HG03103 (cell line): ENCODE results near the gene GPR153.

ENCODE experiments used
- ATAC-seq: cut with Tn5 transposase; IDR thresholded peaks from one replicate; pipeline ENCODE4 v1.9.1; 2021; ENCODE audit warnings: low read depth; ENCODE audit not compliant: unreplicated experiment

GPR153 gene

GRCh38 chr1:6287431-6287886 is 26.6 kb upstream of the GPR153 start:
- no peak for ATAC-seq

DNA sequence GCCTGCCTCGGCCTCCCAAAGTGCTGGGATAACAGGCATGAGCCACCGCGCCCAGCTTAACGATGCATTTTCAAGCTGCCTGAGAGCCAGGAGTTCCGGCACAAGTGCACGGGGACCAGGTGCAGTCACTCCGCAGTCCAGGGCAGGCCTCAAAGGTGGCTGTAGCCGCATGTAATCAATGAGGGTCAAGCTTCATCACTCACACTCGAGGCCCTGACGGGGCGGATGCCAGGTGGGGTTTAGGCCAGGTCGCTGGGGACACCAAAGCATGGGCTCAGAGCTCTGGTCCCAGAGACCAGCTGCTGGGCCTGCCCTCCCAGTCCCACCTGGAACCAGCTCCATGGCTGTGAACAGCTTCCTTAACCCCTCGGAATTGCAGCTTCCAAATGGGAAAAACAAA is 26.1 kb upstream of the GPR153 start:
- ATAC-seq: no peak

- no peak for ATAC-seq
Measured at GRCh38 chr1:6286266-6286665, 25.4 kb upstream of the GPR153 start.

DNA sequence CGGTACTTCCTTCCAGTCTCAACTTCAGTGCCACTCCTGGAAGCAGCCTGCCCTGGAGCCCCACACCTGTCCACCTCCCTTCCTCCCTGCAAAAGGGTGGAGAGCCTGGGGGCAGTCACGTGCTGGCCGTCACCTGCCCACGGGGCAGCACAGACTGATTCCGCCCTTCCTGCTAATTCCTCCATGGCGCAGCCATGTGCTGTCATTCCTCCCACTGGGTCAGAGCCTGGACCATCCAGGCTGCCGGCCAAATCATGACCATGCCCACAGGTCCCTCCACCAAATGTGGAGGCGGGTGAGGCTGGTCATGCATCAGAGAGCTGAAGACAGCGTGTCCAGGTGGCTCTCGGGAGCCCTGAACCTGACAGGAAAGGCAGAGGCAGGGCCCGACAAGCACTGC is 24.4 kb upstream of the GPR153 start:
- ATAC-seq: no peak

- no peak for ATAC-seq
Measured at GRCh38 chr1:6282577-6283270, 21.8 kb upstream of the GPR153 start.

DNA sequence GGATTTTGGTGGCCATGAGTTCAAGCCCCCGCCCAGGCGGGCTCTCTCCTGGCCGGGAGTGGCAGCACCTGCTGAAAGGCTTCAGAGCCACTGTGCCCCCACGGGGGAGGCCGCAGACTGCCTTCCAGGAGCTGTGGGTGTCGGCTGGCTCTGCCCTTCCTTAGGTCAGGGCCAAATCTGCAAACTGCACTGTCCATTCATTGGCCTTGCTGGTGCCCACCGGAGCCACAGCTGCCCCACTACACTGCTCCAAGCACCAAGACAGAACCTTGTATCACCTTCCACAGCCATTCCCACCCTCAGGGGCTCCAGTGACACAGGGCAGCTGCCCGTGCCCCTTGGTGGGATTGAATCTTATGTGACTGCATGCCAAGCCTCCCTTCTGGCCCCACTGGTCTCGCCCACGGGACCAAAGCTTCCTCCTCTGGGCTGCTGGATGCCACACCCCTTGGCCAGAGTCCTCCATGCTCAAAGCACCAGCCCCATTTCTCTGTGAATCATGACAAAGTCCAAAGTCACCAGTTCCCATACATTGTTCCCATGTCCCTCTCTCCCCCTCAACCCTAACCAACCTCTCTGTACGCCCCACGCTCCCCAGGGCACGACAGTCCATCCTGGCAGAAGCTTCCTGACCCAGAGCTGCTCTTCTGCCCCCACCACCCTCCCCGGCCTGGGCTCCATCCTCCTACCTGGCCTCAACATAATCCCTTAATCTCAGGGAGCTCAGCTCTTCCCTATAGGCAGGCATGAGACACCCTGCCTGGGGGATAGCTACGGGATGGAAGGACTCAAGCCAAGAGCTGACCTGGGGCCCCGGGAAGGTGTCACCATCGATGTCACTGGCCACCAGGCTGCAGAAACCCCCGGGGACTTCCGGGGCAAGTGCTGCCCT is 20.9 kb upstream of the GPR153 start:
- ATAC-seq: no peak

DNA sequence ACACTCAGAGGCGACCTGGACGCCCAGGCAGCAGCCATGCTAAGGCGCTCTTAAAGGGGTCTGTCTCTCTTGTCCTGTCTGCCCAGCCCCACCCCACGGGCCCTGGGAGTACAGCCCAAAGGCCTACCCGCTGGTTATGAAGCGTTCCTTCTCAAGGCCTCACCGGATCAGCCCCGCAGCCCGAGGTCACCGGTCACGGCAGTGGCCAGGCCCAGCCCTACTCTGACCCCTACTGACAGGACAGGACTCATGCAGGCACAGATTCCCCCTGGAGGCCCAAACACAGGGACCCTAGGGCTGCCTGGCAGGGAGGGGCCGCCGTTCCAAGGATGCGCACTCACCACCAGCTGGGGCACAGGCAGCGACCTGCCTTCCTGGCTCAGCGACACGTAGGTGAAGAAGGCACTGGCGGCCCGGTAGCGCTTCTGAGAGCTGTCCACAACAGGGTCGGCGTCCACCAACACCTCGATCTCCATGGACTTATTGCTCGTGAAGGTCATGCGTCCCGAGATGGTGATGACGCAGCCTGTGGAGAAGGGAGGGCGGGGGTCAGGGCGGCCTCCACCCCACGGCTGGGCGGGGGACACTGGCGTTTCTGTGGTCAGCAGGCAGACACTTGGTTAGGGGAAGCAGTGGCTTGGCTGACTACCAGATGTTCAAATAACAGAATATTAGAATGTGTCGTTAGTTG is 20.0 kb upstream of the GPR153 start:
- ATAC-seq: no peak

DNA sequence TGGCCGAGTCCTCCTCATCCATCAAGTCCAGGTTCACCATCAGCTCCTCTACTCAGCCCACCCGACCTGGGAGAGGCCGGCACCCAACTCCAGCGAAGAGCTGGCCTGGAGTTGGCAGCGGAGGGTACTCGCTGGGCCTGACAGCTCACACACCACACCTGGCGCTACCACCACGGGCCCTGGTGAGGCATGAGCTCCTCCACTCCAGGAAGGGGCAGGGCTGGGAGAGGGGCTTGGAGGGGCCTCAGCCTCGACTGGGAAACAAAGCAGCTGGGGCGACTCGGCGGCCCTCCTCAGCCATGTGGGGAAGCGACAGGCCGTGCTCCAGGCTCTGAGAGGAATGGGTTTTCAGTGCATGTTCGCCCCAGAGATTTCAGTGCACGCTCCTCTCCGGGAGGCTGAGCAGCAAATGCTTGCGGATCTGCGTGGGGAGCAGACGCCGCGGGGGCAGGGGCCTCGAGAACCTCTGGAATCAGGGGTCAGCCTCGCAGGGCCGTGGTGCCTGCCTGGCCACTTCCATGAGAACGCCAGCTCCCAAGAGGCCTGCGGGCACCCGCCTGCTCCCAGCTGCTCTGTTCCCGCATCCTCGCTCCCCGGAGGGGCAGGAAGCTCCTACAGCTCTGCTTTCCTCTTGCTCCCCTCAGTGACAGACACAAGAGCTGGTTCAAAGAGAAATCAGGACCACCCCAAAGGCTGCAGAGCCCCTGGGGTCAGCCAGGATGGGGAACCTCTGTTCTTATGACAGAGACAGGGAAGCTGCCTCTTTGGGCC is 18.9 kb upstream of the GPR153 start:
- no peak for ATAC-seq

DNA sequence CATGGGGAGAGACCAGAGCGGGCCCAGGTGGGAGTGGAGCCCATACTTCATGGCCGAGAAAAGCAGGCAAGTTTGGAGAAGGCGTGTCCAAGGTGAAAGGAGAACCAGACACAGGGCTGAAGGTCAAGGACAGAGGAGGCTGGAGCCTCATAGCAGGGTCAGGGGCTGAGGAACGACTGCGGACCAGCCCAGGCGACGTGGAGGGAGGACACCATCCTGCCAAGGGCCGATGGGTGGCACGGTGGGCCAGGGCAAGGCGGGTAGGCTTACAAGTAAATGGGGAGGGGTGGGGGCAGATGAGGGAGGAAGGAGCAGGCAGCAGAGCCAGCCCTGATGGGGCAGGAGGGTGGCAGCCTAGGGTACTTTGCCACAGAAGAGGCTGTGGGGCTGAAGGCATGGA is 18.2 kb upstream of the GPR153 start:
- no peak for ATAC-seq

DNA sequence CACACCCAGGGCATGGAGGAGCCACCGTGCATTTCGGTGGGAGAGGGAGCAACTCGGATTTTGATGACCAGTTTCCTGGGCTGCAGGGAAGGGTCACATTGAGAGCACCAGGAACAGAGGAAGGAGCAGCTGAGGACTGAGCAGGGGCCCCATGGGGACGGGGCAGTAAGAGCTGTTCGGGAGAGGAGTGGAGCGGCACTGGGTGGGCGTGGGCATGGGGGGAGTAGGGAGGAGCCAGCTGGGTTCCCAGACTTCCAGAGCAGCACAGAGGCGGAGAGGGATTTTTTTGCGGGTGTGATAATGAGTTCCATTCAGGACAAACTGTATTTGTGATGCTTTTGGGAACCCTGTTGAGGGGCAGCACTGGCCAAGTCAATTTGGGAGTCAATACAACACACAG is 17.4 kb upstream of the GPR153 start:
- no peak for ATAC-seq

DNA sequence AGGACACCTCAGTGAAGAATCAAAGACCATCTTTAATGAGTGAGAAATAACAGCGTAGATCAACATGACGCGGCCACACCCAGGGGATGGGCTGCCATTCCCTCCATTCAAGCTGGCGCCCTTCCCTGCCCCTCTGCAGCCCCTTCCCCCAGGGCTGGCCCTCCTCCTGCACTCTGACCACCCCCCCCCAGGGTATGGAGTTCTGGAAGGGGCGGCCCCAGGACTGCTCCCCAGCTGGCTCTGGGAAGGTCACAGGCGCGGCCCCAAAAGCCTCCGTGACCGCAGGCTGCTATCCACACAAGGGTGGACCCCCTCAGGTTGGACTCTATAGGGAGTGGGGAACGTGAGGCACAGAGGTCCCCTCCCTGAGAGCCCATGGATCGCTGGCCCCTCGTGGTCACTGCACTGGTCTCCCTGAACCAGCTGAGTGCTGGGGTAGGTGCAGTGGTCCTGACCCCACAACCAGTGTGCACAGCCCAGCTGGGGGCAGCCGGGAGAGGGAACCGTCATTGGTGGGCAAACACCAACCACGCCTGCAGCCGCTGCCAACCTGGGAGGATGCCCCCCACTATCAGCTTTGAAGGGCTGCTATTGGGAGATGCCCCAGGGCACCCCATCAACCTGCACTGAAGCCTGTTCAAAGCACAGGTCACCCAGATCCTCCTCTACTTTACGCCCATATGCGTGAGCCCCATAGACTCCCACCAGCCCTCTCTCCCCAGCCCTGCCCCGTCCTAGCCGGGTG is 16.1 kb upstream of the GPR153 start:
- no peak for ATAC-seq

DNA sequence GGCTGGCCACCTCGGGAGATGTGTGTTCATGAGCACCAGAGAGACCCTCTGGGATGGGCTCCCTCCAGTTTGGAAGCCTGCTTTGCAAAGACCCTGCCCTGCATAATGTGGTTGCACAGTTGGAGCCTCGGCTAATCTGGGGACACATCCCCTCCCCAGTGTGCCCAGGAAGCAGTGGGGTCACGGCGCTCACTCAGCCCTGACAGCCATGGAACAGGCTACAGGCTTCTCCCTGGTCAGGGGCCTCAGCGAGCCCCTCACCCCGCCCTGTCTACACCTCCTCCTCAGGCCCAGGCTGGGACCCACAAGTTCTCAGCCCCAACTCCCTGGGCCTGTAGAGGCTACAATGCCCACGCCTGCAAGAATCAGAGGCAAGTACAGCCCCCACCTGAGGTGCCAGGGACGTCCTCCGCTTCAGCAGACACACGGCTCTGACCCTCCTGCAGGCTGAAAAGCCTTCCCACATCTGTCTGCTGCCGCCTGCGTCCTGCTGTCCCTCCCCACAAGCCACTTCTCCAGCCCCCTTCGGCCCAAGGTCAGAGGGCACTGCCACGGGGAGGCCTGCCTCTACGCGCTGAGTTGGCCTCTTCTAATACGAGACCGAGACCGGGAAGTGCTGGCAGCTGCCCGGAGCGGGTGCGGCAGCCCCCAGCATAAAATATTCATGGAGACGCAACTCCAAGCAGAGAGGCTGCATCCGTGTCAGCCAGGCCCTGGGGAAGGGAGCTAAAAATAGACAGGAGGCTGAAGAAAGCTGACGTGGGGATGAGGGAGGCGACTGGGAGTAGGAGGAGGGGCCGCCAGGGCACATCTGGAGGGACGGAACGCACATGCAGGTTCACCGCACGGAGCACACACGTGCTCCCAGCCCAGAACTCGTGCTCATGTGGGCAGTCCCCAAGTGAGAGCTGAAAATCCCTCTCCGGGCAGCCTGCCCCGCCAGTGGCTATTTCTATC is 15.2 kb upstream of the GPR153 start:
- ATAC-seq: no peak

DNA sequence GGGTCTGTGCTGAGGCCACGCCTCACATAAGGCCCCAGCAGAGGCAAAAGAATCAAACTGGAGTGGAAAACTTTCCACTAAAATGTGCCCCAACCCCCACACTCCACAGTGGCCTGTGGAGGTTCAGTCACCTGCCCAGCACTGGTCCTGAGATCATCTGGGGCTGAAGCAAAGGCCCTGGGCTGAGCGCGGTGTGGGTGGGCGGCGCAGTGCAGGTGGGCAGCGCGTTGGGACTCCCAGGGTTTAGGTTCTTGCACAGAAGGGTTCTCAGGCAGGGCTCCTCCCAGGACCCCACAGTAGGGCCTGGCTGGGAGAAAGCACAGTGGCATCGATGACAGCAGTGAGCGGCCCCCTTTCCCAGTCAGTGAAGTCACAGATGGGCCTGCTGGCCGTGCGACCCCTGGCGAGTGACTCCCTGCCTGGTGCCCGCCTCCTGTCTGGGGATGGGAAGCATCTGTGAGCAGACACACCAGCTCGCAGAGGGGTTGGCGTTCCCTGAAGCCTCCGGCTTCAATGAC is 13.8 kb upstream of the GPR153 start:
- no peak for ATAC-seq

DNA sequence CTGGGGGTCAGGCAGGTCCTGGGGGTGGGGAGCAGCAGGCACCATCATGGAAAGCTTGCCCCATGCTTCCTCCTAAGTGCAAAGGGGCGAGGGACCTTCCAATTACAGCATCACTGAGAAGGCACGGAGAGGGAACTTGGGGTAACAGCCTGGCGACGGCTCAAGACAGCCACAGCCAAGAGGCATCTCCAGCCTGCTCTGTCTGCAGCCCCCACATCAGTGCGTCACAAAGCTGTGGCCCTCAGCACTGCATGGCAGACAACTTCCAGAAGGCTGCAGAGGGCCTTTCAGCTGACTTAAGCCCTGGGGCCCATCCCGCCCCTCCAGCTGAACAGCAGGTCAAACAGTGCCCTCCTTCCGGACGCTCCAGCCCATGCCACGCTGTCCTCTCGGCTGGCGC is 13.2 kb upstream of the GPR153 start:
- ATAC-seq: no peak

DNA sequence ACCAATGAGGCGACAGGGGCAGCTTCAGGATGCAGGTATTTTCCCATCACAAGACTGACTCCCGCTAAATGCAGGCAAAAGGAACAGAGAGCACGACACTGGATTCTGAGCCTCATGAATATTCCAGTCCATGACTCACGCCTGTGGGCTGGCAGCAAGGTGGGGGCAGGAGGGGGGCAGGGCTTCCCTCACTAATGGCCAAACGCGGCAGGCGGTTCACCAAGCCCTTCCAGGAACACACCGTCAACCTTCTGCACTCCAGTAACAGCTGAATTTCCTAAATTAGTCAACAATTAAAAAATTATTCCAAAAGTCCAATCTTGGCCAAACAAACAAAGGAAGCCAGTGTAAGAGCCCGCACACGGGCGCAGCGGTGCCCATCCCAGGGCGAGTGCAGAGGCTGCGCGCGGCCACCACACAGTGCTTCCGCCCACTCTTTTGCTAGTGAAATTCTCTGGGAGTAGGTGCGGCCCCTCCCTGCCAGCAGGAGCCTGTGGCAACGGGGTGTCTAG is 12.5 kb upstream of the GPR153 start:
- no peak for ATAC-seq

- ATAC-seq: no peak
Measured at GRCh38 chr1:6272868-6273267, 12.0 kb upstream of the GPR153 start.

DNA sequence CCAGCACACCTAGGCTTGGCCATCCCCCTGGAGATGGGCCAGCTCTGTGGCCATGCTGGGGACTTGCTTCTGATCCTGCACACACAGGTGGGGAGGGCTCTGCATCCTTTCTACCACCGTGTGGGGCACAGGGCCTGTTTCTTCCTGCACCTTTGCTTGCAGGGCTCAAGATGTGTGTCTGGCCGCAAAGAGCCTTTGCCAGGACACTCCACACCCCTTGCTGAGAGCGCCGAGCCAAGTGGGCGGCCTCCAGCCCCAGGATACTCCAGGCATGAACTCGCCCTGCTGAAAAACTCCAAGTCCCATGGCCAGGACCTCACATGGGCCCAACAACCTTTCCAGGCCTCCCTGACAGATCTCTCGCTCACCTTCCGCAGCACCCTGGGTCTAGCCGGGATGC is 11.6 kb upstream of the GPR153 start:
- ATAC-seq: no peak

DNA sequence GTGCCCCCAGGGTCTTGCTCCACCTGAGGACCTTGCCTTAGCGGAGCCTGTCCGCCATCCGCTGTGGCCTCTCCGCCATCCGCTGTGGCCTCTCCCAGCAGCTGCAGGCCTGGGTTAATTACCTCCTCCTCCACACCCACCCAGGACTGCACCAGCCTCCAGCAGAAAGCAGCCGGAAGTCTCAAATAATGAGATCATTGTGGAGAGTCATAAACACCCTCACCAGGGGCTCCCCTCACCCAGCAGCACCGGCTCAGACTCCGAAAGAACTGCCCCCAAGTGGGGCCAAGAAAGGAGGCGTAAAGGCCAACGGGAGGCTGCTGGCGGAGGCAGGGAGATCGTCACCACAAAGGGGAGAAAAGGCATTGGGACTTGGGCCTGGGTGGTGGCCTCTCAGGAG is 10.7 kb upstream of the GPR153 start:
- ATAC-seq: no peak
